Amniotic stem cell (primary cell): ENCODE measurements around the gene ADD3.

Experiments
- DNase-seq: peaks from one replicate; lab custom pipeline; 2025; lab: John Stamatoyannopoulos, UW

Gene ADD3, protein sequence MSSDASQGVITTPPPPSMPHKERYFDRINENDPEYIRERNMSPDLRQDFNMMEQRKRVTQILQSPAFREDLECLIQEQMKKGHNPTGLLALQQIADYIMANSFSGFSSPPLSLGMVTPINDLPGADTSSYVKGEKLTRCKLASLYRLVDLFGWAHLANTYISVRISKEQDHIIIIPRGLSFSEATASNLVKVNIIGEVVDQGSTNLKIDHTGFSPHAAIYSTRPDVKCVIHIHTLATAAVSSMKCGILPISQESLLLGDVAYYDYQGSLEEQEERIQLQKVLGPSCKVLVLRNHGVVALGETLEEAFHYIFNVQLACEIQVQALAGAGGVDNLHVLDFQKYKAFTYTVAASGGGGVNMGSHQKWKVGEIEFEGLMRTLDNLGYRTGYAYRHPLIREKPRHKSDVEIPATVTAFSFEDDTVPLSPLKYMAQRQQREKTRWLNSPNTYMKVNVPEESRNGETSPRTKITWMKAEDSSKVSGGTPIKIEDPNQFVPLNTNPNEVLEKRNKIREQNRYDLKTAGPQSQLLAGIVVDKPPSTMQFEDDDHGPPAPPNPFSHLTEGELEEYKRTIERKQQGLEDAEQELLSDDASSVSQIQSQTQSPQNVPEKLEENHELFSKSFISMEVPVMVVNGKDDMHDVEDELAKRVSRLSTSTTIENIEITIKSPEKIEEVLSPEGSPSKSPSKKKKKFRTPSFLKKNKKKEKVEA

DNA sequence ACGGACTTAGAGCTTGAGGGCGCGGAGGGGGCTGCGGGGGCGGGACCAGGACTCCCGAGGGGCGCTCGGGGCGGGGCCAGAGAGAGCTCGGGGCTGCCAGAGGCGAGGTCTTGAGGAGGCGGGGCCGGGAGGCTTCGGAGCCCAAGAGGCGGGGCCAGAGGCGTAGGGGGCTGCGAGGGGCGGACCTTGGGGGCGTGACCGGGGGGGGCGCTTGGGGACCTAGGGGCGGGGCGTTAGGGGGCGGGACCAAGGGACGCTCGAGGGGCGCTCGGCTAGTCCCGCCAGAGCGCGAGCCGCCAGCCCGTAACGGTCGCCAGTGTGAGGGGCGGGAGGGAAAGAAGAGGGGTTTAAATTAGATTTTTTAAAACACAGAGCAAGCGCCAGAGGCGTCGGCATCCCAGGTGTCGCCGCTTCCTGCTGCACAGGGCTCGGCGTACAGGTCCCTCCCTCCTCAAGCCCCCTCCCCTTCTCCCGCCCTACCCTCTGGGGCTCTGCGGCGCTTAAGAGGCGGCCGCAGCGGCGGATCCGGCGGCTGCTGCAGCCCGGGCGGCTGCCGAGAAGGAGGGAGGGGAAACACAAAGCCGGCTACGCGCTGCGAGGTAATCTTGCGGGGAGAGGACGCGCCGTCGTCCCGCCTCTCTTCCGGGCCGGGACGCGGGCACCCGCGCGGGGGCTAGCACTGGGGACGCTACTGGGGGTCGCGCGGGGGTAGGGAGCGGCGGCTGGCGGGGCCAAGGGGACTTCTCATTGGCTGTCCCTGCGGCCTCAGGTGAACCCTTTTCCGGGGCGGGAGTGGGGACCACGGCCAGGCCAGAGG is at the start of gene ADD3:
Gene ADD3, plus strand, starts transcription at position 284 of the 817 bp plus-strand sequence. CDS start 92,670 bp downstream, outside the sequence.
- peak; percentile 91 for DNase-seq

DNA sequence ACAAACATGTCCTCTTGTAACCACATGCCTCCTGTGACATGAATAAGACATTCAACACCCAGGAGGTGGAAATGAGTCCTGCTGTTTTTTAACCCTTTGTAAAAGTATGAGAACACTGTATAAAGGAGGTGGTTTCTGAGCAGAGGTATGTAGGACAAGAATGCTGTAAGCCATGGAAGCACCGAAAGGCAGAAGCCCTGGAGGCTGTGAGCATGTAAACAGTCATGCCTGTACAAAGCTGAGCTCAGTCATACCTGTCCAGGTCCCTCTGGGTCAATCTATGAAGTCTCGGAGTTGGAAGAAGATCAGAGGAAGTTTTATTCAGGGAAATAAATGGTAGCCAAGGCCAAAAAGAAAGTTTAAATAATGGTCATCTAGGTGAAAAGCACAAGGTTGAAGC is 49.7 kb upstream of the ADD3 start:
- DNase-seq, result no peak

DNA sequence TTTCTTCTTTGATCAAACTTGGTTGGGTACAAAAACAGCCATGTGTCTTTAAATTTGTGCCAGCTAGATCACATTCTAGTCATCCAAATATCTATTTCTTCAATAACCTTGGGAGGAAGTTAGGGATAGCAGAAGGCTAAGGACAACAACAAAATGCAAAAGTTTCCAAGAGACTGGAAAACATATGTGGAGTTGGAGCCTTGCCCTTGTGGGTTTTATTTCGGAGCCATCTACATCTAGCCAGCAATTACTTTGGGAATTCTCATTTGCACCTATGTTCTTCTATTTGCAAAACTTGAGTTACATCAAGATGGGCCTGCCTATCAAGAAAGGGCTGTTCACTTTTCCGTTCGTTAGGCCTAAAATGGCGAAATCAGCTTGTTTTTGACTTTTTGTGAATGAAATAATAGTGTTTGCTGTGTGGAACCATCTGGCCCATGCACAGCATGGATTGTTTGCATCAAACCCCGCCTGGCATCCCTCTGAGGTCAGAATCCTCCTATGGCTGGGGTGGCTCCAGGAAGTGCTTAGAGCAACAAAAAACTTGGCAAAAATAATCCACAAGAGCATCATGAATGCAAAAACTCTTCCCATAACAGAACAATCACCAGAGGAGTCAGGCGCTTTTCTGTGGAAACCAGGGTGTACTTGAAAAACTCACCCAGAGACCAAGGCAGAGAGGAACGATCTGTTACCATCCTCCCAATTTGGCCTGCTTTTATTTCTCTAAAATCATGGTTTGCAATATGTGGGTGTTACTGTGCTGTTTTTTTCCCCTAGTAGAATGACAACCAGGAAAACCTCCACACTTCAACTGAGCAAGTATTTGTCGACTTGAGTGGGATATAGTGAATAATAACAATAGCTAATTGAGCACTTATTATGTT is 48.3 kb upstream of the ADD3 start:
- DNase-seq, result no peak

DNA sequence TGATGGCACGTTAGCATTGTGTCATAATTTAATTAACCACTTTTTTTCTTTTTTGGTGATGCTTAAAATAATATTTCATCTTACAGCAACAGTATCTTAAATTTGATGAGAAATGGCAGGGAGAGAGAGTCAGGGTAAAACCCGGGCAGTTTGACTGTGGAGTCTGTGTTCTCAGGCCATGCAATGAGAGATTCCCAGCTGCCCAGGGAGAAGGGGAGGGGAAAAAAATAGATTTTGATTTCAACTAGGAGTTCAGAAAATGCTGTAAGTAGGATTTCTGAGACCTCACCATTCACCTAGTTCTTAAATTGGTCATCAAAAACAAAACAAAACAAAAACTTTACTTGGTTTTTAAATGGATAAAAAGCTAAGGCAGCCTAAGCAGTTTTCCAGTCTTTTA is 47.1 kb upstream of the ADD3 start:
- no peak for DNase-seq

DNA sequence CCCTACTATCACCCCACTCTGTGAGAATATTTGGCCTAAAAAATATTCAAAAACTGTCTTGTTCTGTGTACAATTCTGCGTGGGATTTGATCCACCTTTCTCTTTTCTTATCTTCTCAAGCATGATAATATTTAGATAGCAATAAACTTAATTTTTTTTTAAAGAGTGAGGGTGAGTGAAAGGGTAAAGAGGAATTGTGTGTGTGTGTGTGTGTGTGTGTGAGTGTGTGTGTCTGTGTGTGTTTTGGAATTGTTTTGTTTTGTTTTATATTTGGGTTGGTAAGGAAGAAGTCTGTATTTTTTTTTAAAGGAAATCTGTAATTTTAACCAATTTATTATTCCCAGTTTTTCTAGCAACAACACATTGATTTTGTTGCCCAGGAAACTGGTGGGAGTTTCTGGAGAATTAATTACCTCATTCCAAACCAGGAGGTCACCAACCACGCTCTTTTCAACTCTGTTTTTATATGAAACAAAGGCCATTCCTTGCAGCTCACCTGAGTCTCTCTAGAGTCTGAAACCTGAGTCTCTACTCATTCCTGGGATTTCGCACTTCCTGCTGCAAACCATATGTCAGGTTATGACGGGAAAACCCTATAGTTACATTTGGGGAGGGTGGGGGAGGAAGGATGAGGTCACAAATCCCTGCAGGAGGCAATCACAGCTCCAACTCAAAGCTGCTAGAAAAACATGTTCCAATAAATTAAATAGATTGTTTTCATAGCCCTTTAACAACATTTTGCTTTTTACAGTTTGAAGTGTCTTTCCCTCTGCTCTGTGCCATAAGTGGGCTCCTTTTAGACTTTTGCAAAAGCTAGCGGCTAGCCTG is 46.4 kb upstream of the ADD3 start:
- no peak for DNase-seq

DNA sequence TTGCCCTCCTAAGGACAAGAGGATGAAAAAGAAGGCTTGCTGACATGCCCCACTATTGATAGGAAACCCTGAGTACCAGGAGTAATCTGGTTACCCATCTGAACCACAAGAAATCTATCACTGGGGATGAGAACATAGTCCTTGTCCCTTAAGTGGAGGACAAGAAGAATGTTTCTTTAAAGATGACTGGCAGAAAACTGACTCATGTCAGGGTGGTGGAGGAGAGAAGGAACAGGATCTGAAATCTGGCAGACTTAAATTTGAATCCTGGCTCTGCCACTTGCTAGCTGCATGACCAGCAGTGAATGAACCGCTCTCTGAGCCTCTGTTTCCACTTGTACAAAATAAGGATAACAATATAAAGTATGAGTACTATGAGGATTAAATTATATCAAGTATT is 45.5 kb upstream of the ADD3 start:
- DNase-seq, result no peak

DNA sequence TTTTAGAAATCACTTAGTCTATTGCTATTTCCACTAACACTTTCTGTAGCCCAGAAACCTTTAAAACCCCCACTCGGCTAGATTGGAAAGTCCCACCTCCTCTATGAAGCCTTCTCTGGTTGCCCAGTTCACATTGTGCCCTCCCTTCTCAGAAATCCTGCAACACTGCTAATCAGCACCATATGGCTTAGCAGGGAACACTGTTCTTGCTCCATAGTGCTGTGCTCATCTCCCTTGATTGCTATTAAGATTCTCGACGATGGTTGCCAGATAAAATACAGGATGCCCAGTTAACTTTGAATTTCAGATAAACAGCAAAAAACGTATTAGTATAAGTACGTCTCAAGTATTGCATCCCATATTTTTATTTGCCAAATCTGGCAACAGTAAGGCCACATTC is 44.3 kb upstream of the ADD3 start:
- DNase-seq, result no peak

DNA sequence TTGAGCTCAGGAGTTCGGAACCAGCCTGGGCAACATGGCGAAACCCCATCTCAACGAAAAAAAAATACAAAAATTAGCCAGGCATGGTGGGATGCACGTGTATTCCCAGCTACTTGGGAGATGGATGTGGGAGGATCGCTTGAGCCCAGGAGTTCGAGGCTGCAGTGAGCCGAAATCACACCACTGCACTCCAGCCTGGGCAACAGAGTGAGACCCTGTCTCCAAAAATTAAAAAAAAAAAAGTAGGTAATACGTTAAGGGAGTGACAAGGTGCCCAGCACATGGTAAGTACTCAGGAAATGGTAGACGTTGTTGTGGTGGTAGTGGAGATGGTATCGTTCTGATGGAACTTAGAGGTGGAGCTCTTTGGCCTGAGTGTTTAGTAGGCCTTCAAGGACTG is 43.5 kb upstream of the ADD3 start:
- DNase-seq, result no peak

DNA sequence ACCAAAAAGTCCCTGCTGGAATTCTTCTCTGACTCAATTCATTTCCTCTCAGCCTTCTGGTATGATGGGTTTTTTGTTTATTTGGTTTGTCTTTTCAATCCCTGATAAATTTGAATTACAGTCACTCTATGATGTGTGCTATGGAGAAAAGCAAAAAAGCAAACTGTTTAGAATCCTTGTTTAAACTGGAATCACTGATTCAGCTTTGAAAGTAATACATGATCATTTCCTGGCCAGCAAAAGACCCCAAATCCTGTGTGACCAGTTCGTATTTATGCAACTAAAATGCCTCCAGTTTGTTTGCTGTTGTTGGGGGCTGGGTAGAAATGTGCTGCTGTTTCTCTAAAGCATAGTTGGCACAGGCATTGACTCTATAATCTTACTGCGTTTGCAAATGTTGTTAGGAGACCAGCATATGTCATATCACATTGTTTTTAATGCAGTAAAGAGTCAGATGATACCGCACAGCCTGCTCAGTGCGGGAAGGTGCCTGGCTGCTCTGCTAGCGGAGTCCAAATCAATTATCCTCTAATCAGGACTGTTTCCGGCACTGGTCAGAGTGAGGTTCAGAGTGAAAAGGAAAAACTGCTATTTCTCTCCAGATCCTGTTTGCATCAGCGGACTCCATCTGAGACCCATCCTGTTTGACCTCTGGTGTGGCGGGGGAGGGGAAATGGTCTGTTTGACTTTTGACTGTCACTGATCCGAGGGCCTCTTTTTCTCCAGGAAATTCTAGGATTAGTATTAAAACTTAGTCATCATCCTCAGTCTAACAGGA is 40.6 kb upstream of the ADD3 start:
- no peak for DNase-seq

DNA sequence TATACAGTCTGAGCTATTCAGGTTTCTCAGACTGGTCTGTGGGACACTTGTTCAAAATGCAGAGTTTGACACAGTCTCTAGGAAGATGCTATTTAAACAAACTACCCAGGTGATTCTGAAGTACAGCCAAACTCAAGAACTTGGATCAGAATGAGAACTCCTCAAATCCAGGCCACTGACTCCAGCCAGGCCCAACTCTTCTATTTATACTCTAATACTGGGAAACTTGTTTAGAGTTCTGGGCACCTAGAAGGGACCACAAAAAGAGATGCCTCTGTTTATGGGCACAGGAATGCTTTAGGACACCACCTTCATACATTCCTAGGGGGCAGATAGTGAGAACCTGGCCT is 40.1 kb upstream of the ADD3 start:
- no peak for DNase-seq

DNA sequence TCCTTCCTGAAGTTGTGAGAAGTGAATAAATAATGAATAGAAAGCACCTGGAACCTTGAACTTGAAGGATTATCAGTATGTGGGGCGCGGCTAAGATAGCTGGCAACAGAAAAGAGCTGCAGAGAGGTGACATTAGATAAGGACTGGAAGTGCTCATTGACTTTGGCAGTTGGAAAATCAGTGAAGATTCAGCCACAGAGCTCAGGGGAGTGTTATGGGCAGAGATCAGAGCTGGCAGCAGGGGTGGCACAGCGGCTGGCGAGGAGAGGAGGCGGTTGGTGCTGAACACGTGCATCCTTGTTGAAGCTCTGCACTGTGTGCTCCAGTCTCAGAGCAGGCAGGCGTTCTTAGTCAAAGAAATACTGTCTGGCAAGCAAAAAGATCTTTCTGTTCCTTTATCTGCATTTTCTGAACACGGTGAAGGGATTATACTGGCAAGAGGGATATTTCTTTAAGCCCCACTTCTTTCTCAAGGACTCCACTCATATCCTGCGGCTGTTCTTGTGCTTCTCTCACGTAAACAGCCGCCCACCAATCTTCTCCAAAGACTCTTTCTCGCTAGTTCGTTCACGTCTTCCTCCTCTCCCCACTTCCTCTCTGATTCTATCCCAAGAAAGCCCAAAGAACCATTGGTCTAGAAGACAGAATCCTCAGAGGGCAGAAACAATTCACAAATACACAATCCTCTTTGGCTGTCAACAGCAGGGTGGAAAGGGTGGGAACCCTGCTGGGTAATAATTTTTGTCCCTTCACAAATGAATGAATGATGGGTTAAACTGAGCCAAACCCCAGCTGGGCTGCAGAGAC is 38.6 kb upstream of the ADD3 start:
- DNase-seq, result no peak

DNA sequence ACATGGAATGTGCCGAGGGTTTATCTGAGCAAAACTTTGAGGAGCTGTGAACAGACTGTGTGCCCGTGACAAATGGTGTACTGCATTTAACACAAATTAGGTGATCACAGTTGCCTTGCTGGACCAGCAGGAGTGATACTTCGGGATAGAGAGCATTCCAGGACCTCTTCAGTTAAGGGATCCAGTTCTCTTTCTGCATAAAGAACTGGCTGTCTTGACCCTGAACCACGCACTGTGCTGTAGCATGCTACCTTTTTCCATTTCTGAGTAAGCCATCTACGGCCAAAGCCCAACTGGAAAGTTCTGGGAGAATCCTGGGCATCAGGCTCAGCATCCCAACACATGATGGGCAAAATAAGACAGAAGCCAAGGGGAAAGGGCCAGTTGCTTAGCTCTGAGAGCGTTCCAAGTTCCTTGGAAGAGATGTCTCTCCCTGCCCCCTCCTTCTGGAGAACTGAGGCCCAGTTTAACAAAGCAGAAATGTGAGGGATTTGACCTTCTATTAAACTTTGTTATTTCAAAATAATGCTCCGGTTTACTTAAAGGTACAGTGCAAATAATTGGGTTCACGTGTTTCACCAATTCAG is 37.9 kb upstream of the ADD3 start:
- no peak for DNase-seq

DNA sequence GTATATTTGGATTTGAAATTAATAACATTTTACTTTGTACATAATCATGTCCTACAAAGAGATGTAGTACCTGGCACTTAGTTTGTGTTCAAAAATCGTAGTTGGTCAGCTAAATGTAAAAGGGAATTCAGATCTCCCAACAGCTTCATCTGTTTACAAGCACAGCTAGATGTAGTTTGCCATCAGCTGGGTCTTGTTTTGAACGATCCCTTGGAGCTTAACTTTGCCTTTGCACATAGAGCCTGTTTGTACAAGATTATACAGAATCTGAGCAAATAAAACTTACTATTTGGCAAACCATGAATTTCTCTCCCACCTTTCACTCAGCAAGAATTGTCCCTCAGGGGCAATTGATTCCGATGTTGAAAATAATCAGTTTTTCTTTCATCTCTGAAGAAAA is 36.1 kb upstream of the ADD3 start:
- DNase-seq, result no peak

DNA sequence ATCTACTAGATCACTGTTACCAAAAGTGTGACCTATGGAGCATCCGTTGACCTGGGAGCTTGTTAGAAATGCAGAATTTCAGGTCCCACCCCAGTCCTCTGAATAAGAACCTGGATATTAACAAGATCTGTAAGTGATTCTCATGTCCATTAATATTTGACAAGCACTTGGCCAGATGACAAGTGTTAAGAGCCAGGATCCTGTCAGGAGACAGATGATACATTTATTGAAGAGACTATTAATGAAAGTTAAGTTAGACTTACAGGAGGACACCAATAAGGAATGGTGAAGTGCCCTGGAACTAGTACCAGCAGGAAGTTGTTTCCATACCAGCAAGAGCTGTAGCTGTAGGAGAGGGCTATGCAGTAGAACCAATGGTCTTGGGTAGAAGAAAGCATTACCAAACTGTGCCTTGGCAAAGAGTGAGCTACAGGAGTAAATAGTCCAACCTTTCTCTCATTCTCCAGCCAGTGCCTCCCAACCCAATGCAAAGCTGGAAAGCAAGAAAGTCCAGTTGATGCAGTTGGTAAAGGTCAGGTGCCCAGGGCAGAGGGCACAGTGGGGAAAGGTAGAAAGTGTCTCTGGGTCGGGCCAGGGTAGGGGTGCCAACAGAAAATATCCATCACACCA is 35.3 kb upstream of the ADD3 start:
- DNase-seq, result no peak

DNA sequence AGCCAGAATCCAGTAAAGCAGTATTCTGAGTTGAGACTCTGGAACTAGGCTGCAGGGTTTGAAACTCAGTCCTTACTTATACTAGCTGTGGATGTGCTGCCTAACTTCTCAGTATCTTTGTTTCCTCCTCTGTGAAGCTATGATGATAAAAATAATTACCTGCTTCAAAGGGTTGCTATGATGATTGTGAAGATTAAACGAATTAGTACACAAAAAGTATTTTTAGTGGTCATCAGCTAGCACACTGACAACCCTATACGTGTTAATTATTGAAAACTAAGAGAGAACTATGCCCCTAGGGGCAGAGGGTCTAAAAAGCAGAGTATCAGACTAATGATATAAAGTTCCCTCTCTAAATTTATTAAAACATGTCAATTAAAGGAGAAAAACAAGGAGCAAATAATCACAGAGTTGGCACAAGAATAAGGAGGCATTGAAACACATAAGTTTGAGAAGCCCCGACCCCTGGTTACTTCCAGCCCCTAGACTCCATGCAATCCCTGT is 34.4 kb upstream of the ADD3 start:
- DNase-seq, result no peak

DNA sequence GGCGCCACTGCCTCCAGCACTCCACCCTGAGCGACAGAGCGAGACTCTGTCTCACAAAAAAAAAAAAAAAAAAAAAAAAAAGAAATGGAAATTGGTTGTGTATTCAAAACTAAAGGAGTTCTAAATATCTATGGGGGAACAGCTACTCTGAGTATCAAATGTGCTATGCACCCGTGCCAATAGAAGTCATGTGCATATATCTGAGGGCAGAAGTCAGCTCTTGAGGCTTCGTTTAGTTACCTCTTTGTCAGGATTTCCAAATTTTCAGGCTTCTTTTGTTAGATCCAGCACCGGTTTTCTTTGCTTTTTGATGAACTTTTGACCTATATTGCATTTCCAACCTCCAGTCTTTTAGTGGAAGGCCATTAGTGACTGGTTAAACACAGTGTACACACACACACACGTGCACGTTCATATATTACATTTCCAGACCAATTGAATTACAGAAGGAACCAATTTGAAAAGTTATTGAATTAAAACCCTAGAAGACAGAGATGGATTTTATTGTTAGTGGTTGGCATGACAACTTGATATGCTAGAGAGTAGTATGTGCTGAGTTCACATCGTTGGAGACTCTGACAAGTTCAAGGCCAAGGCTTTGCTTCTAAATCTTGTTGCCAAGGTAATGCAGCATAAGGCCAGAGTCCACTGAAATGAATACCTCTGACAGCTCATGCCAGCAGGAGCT is 33.1 kb upstream of the ADD3 start:
- no peak for DNase-seq
